ENCODE measurements around the gene BLNK.
"Not testable (repeated sequence)": the region's sequence is repeated elsewhere in the genome, so short reads cannot be mapped to it uniquely, and the experiment has no call there.

BLNK gene

DNA sequence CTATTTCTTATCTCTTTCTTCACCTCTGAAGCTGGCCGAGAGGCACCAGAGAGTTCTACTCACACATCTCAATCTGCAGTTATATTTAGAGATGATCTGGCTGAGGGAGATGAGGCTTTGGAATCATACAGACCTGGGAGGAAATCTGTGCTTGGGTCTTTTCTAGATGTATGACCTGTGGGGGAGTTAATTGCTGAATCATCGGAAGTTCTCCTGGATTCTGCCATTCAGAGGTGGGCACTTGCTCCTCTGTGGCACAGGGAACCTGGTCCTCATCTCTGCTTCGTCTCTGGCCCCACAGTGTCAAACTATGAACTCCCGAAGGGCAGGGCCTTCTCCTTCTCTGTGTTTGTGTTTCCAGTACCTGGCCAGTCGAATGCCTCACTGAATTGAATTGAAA, 52.5 kb downstream of the BLNK start:
- no peak for DNase-seq

DNA sequence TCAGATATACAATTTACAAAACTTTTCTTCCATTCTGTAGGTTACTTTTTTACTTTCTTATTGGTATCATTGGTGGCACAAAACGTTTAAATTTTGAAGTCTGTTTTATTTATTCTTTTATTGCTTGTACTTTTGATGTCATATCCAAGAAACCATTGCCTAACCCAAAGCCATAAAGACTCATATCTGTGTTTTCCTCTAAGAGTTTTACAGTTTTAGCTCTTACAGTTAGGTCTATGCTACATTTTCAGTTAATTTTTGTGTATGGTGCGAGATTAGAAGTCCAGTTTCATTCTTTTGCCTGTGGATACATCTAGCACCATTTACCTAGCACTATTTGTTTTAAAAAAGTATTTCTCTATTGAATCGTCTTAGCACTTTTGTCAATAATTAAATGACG, 53.7 kb downstream of the BLNK start:
- no peak for DNase-seq

DNA sequence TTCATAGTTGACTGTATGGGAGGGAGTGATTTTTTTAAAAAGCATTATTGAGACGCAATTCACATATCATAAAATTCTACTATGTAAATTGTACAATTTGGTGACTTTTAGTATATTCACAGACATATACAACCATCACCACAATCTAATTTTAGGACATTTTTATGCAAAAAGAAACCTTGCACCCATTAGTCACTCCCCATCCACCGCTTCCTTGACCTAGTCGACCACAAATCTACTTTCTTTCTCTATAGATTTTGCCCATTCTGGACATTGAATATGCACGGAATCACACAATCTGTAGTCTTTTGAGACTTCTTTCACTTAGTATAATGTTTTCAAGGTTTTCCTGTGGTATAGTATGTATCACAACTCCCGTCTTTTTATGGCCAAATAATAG, 54.6 kb downstream of the BLNK start:
- DNase-seq, result no peak

- DNase-seq, result no peak
Observed at GRCh38 chr10:96212911-96213310, 58.5 kb downstream of the BLNK start.

DNA sequence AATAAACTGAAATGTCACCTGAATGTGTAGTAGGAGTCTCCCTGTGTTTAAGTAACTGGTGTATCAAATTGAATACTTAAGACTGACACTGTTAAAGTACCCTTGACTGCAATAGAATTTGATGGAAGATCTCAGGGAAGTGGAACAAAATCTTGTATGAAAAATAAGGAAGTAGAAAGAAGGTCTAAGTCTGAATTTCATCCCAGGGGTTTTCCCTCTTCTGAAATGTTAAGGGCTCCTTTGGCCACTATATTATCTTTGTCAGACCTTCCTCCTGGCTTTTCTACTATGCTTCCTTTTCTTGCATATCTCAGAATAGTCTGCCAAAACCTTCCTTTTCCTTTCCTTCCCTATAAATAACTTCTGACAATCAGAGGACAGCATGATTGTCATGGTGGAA, 59.6 kb downstream of the BLNK start:
- DNase-seq, result no peak

- no peak for DNase-seq
Observed at GRCh38 chr10:96208946-96209345, 62.4 kb downstream of the BLNK start.

DNA sequence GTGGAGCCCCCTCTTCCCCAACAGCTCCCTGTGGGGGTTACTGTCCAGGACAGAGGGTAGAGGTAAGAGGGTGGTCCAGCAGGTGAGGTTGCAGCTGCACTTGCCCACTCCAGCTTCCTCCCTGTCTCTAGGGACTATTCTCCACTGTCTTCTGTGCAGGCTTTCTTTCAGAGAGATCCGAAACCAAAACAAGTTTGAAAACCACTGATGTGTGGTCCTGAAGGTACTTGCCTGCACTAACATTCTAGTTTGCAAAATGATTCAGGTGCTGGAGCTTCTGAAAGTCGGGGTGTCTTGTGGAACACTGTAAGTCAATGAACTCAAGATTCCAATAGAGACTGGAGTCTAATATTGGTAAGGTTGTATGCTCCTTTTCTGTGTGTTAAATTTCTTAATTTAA, 63.1 kb downstream of the BLNK start:
- no peak for DNase-seq

DNA sequence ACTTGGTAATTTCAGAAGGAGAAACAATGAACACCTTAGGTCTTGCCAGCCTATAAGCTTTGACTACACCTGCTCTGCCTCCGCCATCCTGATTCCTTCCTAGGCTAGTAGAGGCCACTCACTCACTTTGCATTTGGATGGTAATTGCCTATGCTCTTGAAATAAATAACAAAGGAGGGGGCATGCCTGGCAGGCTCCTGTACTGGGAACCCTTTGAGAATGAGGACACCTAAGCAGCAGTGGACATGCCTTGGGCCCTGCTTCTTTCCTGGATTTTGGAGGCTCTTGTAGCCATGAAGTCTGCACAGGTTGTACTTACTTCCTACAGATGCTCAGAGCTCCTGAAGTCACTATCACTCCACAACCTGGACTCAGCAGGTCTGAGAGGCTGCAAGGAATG, 65.8 kb downstream of the BLNK start:
- DNase-seq, result no peak

DNA sequence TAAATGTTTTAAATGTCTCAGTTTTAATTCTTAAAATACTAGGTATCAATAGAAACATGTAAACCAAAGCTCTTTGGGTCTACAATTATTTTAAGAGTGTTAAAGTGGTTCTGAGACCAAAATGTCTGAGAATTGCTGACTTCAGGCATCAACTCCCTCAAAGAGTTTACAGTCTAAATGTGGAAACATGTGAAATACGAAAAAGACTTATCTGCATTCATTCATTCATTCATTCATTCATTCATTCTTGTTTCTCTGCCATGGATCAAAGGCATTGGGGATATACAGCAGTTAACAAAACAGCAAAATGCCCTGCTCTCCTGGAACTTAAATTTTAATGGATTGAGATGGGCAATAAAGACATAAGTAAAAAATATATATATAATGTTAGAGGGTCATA, 69.8 kb downstream of the BLNK start:
- no peak for DNase-seq

GRCh38 chr10:96189505-96189904, 81.9 kb downstream of the BLNK start:
- DNase-seq, result not testable (repeated sequence)

DNA sequence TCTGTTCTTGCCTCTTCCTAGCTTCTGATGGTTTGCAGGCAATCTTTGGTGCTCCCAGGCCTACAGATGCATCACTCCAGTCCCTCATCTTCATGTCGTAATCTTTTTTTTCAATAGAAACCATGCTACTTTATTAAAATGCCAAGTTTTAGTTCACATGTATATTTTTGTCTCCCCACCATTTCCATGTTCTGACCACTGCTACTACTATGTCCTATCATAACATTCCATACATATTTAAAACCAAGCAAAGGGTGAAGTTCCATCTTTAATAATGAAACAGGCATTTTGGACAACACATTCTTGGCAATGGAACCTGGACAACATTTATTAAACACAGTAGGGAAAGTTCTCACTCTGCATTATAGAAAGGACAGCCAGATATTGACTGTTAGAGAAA, 82.5 kb downstream of the BLNK start:
- DNase-seq, result no peak

DNA sequence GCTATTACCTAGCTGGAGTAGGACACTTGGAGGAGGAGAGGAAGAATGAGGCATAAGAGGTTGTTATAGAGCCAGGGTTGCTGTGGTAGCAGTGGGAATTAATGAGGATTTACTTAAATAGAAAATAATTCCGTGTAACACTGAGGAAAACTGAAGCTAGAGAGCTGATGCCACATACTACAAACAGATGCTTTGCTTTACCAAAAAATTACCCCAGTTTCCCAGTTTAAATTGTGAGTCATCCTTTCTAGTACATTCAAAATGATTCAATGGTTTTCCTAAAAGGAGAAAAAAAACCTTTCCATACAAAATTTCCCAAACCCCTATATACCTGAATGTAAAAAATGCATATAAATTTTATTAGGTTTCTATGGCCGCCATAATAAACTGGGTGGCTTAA, 82.9 kb downstream of the BLNK start:
- DNase-seq, result no peak

DNA sequence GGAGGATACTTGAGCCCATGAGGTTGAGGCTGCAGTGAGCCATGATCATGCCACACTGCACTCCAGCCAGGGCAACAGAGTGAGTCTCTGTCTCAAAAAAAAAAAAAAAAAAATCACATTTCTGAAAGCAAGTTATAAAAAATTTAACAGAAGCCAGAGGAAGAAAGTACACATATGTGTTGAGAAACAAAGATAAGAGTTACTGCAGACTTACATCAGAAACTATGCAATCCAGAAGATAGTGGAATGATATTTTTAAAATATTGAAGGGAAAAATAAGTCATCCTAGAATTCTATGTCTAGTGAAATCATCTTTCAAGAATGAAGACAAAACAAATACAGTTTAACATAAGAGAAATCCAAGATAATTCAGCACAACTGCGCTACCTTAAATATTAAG, 94.4 kb downstream of the BLNK start:
- DNase-seq, result no peak

GRCh38 chr10:96172666-96173065, 98.7 kb downstream of the BLNK start:
- no peak for DNase-seq

DNA sequence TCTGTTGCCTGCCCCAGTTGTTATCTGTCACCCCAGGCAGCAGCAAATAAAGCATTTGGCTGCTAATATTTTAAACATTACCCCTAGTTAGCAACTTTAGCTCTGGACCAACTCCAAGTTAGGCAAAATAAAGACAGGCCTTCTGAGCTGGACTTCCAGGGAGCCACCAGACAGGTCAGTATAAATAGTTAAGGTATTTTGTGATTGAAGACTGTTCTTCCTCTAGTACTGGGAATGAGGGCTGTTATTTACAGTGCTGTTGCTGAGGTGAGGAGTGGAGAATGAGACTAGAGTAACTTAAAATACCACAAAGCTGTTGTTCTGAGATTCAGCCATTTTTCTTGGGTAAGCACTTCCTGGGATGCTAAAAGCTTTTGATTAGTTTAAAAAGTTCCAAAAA, 101.1 kb downstream of the BLNK start:
- DNase-seq, result no peak

- DNase-seq, result no peak
Observed at GRCh38 chr10:96168546-96168945, 102.8 kb downstream of the BLNK start.

- DNase-seq, result no peak
Observed at GRCh38 chr10:96165726-96166125, 105.6 kb downstream of the BLNK start.

DNA sequence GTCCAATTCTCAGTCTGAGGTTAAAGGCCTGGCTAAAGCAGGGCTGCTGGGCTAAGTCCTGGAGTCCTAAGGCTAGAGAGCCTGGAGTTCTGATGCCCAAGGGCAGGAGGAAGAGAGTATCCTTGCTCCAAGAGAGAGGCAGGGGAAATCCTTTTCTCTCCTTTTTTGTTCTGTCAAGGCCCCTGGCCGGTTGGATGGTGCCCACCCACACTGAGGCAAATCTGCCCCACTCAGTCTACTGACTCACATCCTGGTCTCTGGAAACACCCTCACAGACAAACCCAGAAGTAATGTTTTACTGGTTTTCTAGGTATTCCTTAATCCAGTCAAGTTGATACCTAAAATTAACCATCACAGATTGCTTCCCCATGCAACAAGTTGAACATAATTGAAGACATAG, 118.3 kb downstream of the BLNK start:
- DNase-seq, result no peak

DNA sequence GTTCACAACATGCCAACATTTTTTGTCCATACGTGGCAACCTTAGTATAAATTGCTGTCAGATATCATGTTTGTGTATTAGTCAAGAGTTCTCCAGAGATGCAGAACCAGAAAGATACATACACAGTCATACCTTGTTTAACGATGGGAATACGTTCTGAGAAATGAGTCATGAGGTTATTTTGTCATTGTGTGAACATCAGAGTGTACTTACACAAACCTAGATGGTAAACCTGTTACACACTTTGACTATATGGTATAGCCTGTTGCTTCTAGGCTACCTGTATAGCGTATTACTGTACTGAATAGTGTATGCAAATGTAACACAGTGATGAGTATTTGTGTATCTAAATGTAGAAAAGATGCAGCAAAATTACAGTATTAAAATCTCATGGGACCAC, 118.9 kb downstream of the BLNK start:
- DNase-seq, result no peak
